ENCODE measurements around the gene SYCP2. TPM values are rescaled to one million over a fixed set of nuclear protein-coding genes. Genes with fewer than 3 reads are reported as not detected.

The SYCP2 gene
- total RNA-seq, 1 experiment from 2014 or later, result 0.70 TPM

DNA sequence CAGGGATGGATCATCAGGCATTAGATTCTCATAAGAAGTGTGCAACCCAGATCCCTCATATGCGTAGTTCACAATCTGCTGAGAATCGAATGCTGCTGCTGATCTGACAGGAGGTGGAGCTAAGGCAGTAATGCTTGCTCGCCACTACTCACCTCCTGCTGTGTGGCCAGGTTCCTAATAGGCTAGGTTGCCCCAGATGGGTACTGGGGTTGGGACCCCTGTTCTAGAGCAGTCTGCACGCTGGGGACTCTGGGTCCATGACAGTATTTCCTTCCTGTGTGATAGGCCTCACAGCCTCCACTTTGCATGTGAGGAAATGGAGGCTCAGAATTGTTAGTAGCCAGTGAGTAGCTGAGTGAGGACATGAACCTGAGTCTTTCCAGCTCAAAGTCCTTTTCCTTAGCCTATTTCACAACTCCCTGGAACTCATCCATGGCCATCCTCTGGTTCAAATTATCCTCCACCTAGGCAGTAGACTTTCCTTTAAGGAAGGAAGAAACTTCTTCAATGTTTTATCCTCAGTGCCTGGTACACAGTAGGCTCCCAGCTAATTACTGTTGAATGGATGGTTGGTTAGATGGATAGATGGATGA, 117.2 kb downstream of the SYCP2 start:
- no peaks in the 10 kb centered on the region for H4K20me1 ChIP-seq (ENCODE audit: control insufficient read depth, insufficient read depth, insufficient read length)
- DNase-seq, result peak; percentile 12
- no peak overlapping the region for H3K18ac ChIP-seq (ENCODE audit: insufficient read length, low read depth, low read length)
- H3K4me3 Mint-ChIP-seq, result no peak overlapping the region
- H3K79me1 ChIP-seq (ENCODE audit: insufficient read depth, low read depth, low read length, poor library complexity, severe bottlenecking), result no peaks in the 10 kb centered on the region
- H3K27ac Mint-ChIP-seq, result no peak overlapping the region
- no peak for TF ChIP-seq CTCF (conservative IDR thresholded peaks at IDR 0.05)
- no peak overlapping the region for H3K14ac ChIP-seq (ENCODE audit: insufficient read depth, low read length)
- WGBS (ENCODE audit: extremely low coverage, insufficient read length, low lambda C conversion rate), result no CpG with 5 or more reads among the region's 4 CpGs
- no peaks in the 10 kb centered on the region for H3K79me2 ChIP-seq (ENCODE audit: insufficient read depth, low read length)
- no peak overlapping the region for H3K4me2 ChIP-seq (ENCODE audit: insufficient read depth, insufficient read length, low read length)
- no peak overlapping the region for H2AK5ac ChIP-seq (ENCODE audit: insufficient read length, low read length)
- no peaks in the 10 kb centered on the region for H3K4me1 ChIP-seq (ENCODE audit: insufficient read depth, low read length)
- H2BK12ac ChIP-seq (ENCODE audit: insufficient read length, low read depth, low read length), result no peak overlapping the region
- H3K4ac ChIP-seq (ENCODE audit: low read depth, low read length), result no peak overlapping the region
- H3T11ph ChIP-seq (ENCODE audit: low read length), result no peak overlapping the region
- H2BK15ac ChIP-seq (ENCODE audit: low read depth, low read length), result no peak overlapping the region
- no peak overlapping the region for H3K9ac ChIP-seq (ENCODE audit: extremely low read depth, insufficient read length, low read length)
- H3K9me3 ChIP-seq (ENCODE audit: control insufficient read depth, low read depth, low read length), result no peaks in the 10 kb centered on the region
- no peak overlapping the region for H4K5ac ChIP-seq (ENCODE audit: insufficient read length, low read depth, low read length)
- no peak overlapping the region for H4K91ac ChIP-seq (ENCODE audit: insufficient read length, low read depth, low read length)
- H3K36me3 Mint-ChIP-seq (ENCODE audit: insufficient read depth in 1 of 3, low read depth in 3 of 3), result no peaks in the 10 kb centered on the region
- H3K9me3 Mint-ChIP-seq, result peaks cover 0 to 37% of the 10 kb centered on the region in 2 experiments; a peak in 3 of 5 replicates
- no peak overlapping the region for H3K27ac ChIP-seq (ENCODE audit: insufficient read length, low read depth, low read length)
- H3K56ac ChIP-seq (ENCODE audit: insufficient read length, low read depth, low read length), result no peak overlapping the region
- H2BK120ac ChIP-seq (ENCODE audit: low read depth, low read length, poor library complexity, severe bottlenecking), result no peak overlapping the region
- H3K27me3 ChIP-seq (ENCODE audit: insufficient read depth, low read length), result no peaks in the 10 kb centered on the region; the same call in 1 of the 2 replicates
- H3K23me2 ChIP-seq (ENCODE audit: insufficient read length, low read depth, low read length, poor library complexity, severe bottlenecking), result no peaks in the 10 kb centered on the region
- no peak overlapping the region for H4K8ac ChIP-seq (replicated peaks; ENCODE audit: insufficient read length, low read depth, low read length)
- no peak overlapping the region for H2BK5ac ChIP-seq (ENCODE audit: insufficient read length, low read length)
- no peaks in the 10 kb centered on the region for H3K4me1 Mint-ChIP-seq
- peaks cover 19% of the 10 kb centered on the region for H3K27me3 Mint-ChIP-seq (ENCODE audit: low read depth)
- no peak overlapping the region for H2AFZ ChIP-seq (ENCODE audit: low read length)
- H3K23ac ChIP-seq (ENCODE audit: insufficient read length, low read depth, low read length), result no peak overlapping the region
- H2BK20ac ChIP-seq (ENCODE audit: low read depth, low read length, poor library complexity, severe bottlenecking), result no peak overlapping the region

All from H9 (cell line).